COR-L47 (cell line): ENCODE data around the gene COL18A1.
"Not testable (repeated sequence)": the region's sequence is repeated elsewhere in the genome, so short reads cannot be mapped to it uniquely, and the experiment has no call there.

Experiments used
- DNase-seq: peaks from one replicate; lab custom pipeline; 2025; lab: John Stamatoyannopoulos, UW

The COL18A1 gene

DNA sequence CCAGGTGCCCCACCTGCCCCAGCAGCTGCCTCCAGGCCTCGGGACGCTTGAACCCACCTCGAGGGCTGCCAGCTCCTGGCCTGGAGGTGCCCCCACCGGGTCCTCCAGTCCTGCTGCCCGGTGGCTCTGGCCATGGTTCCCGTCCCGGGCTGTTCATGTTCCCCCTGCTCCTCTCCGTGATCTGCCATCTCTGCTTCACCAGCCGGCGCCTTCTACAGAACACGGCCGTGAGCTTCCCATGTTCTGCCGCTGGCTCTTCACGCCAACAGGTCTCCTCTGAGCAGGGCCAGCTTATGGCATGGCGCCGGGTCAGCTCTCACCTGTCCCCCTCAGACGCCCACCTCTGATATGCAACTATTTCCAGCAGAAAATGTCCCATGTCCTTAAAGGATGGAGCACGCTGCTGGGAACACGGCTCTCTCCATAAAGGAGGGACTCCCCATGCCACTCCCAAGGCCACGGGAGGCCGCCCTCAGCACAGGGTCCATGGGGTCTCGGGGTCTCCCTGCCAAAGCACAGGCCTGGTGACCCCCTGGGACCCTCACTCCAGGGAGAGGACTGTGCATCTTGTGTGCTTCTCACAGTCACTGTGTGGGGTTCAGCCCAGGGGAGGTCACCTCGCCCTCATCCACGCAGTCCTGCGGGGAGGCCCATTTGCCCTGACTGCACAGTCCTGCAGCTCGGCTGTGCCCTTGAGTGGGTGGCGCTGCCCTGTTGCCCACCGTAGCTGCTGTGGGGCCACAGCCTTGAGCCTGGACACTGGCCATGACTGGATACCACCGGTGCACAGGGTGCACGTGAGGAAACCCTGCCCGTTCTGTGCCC lies 36.7 kb downstream of the COL18A1 start:
- DNase-seq, result no peak

DNA sequence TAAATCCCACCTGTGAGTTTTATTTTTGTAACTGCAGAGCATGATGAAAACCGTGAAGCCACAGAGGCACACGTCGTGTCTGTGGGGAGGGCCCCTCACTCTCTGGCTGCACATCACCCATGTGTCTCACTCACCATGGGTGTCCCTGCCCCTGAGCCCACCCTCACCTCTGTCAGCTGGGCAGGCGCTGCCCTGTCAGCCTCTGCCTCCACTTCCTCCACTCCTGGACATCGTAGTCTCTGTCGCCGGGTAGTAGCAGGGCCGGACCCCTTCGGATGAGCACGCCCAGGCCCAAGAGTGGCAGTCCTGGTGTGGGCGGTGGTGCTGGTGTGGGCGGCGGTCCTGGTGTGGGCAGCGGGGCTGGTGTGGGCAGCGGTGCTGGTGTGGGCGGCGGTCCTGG lies 37.3 kb downstream of the COL18A1 start:
- no peak for DNase-seq

DNA sequence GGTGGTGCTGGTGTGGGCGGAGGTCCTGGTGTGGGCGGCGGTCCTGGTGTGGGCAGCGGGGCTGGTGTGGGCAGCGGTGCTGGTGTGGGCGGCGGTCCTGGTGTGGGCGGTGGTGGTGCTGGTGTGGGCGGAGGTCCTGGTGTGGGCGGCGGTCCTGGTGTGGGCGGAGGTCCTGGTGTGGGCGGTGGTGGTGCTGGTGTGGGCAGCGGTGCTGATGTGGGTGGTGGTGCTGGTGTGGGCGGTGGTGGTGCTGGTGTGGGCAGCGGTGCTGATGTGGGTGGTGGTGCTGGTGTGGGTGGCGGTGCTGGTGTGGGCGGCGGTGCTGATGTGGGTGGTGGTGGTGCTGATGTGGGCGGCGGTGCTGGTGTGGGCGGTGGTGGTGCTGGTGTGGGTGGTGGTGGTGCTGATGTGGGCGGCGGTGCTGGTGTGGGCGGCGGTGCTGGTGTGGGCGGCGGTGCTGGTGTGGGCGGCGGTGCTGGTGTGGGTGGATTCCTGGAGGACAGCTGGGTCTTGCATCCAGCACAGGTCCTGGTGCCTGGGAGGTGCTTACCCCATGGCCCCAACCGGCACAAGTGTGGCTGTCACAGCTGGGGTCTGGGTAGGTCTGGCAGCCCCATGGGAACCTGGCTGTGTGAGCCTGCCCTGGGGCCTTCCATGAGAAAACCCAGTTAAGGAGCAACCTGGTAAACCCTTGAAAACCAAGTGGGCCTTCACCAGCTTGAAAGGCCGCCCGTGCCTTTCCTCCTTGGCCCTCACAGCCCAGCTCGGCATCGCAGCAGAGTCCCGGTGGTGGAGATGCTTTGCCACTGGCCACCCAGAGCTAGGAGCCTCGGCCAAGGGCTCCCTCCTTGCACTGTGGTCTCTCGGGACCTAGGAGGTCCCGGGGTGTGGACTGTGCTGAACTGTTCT lies 38.0 kb downstream of the COL18A1 start:
- DNase-seq, result not testable (repeated sequence)

DNA sequence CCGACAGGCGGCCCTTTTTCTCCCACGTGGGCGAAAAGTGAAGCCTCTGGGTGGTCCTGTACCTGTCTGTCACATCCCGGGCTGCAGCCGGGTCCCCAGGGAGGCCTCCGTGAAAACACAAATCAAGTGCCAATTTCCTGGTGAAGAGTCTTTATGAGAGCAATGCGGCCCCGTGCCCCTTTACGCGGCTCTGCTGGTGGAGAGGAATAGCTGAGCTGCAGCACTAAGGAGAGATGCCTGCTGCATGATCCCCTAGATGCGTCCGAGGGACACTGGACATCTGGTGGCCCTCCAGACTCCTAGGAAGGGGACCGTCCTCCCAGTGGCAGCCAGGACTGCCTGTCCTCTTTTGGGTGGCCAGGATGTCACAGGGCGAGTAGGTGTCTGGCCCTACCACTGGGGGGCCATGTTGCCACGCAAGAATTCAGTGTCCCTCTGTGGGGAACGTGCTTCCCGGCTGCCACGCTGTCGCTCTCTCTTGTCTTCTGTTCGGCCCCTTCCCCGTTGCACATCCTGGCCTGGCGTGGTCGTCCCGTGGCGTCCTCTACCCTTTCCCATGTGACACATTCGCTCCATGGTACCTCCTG lies 38.7 kb downstream of the COL18A1 start:
- DNase-seq, result peak; percentile 50

DNA sequence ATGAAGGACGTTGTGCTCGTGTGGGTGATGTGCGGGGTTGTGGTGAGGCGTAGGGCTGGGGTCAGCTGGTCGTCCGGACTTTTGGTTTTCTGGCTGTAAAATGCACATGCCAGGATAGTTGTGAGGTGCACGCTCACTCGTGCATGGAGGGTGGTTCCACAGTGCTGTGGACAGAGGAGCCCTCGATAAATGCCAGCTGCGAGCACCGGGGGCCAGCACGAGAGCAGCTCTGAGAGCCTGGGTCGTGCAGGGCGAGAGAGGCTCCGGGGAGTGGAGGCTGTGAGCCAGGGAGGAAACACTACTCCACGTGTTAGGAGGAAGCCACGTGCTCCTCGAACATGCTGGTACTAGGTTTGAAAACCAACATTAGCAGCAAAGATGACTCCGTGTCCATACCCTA lies 39.4 kb downstream of the COL18A1 start:
- no peak for DNase-seq

DNA sequence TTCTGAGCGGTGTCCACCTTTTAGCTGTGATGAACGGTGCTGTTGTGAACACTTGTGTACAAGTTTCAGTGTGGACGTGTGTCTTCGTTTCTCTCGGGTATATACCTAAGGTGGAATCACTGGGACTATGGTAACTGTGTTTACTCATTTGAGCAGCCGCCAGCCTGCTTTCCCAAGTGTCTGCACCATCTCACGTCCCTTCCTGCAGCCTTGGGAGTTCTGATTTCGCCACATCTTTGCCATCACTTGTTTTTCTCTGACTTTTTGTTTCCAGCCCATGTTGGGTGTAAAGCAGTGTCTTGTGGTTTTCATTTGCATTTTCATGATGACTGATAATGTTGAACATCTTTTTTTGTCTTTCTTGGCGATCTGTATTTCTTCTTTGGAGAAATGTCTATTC lies 40.4 kb downstream of the COL18A1 start:
- DNase-seq, result no peak

DNA sequence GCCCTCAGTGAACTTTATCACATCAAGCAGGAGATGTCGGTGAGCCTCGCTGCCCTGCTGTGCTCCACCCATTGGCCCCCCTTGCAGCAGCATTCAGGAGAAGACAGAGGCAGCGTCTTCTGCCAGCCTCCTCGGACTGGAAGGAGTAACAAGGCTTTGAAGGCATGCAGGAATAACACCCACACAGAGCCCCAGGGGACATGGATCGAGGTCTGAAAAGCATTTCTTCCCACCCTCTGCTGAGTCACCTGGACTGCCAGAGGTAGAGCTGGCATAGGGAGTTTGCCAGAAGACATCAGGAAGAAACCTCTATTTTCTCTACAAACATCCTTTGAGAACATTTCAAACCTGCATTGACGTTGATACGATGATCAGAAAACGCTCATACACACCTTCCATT lies 42.9 kb downstream of the COL18A1 start:
- no peak for DNase-seq

DNA sequence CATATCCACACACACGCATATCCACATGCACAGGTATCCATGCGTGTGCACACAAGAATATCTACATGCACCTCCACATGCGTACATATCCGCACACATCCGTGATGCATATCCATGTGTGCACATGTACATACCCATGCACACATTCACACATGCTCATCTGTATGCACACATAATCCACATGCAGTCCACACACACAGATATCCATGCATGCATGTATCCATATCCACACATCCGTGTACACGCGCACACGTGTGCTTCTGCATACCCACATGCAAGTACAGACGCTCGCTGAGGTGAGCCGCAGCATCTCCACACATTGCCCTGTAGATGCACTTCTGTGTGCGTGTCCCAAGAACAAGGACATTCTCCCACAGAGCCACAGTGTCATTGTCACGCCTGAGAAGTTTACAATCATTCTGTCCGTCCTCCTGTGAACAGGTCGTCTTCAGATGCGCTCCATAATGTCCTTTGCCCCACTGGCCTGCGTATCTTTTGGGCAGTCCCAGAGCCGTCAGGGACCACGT lies 43.4 kb downstream of the COL18A1 start:
- DNase-seq, result no peak

DNA sequence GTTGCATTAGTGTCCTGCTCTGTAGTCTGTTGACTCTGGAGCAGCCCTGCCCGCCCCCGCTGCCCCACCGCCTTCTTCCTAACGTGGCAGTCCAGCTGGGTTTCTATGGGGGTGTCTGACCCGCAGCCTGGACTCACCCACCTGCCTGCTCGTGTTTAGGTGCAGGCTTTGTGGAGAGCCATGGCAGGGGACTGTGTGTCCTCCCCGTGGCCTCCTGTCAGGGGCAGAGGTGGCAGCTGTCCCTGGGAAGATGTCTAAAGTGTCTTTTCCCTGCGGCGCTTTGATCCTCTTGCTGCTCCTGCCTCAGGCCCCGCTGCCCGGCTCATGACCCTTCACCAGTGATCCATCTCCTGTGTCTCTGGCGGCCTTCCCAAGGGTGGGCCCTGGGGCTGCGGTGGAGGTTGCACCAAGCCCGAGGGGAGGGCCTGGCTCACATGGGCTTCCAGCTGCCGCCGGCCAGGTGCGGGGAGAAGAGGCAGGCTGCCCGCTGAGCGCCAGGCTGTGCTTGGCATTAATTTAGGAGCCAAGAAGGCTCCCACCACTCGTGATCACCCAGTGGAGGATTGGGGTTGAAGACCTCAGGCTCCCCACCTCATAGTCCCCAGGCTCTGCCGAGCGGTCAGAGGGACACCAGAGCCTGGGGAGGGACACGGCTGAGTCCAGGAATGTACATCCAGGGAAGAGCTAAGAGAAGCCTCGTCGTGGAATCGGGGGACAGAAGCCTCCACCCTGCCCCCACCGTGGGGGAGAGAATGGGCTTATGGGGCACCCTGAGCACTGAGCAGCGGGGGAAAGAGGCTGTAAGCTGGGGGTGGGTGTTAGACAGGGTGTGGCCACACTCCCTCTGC lies 44.1 kb downstream of the COL18A1 start:
- no peak for DNase-seq

DNA sequence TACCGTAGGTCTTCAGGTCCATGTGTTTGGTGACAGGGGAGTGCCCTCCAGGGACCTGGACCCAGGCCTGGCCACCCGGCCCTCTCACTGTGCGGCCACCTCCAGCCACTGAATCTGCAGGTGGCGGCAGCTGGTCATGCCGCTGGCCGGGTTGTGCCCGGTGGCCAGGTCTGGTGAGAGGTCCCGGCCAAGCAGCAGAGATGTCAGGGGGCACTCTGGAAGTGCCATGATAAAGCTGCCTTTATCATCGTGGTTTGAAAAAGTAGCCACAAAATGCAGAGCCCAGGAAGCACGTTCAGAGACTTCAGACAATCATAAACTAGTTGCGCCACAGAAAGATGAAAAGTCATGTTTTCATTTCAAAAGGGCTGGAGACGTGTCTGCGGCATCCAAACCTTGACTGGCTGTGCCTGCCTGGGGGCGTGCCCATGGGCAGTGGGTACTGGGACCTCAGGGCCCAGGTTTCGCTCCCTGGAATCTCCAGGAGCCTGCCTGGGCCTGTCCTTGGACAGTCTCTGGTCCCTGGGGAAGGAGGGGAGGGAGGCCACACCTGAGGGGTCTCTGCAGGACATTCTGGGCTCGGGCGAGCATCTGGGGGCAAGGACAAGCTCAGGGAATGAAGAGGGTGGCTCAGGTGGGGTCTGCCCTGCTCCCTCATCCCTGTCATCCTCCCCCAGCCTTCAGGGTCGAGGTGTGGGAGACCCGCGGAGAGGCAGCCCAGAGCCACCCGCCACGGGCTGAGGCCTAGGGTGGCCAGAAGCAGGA lies 44.9 kb downstream of the COL18A1 start:
- DNase-seq, result no peak

DNA sequence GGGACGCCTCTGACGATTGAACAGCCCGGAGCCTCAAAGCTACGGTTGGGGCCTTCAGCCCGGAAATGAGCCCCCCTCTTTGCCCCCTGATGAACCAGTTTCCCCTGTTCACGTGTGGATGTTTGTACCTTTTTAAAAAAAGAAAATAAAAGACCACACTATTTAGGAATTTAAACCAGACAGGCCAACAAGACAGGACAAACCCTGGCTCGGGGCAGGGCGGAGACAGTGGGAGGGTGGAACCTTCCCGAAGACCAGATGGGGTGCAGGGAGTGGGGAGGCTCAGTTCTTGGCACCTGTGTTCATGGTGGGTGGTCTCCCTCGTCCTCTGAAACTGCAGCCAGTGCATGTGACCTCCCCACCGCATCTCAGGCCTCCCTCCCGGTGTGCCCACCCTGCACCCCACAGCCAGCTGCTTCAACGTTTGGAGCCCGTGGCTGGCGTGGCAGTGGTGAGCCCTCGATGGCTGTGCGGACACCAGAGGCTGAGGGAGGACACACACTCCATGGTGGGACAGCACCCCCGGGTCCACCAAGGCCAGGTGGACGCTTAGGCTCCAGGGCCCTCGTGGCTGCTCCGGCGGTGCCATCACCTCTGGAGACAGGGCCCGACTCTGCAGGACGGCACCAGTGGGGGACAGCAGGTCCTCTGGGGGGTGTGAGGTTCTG lies 45.6 kb downstream of the COL18A1 start:
- no peak for DNase-seq

DNA sequence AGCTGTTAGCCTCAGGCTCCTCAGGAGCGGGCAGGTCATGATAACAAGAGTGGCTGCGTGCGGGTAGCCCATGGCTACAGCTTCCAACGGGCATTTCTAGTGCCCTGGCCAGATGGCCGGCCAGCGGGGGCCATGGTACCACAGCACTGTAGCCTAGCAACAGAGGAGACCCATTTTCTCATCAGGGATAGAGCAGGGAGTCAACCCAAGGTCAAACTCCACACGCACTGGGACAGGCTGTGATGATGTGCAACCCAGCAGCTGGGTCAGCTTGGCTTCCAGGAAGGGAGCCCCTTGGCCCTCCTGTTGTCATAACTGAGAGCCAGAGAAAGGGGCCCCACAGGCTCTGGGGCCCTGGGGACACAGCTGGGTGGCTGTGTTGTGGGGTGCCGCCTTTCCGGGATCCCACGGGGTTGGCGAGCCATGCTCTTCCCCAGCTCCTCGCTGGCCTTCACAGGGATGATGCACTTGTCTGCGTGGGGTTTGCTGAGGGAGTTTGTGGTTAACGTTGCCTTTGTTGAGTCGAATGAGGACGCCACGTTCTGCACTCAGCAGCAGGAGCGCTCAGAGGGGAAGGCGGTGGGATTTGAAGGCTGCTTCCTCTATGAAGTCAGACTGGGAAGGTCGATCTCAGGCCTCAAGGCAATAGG lies 46.3 kb downstream of the COL18A1 start:
- DNase-seq, result no peak

DNA sequence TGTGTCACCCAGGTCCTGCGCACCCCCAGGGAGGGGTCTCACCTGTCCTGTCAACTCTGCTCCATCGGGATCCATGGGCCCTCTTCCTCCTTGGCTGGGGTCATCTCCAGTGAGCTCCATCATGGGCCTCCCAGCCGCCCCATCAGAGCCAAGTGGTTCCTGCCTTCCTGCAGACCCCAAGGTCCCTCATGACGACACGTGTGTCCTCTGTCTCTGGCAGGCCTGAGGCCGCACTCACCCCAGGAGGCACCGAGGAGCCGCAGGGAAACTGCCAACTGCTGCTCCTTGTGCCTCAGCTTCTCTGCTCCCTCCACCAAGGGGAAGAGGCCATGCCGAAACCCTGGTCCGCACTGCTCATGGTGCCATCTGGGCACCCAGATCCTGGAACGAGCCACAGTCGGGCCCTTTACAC lies 46.8 kb downstream of the COL18A1 start:
- DNase-seq, result no peak

DNA sequence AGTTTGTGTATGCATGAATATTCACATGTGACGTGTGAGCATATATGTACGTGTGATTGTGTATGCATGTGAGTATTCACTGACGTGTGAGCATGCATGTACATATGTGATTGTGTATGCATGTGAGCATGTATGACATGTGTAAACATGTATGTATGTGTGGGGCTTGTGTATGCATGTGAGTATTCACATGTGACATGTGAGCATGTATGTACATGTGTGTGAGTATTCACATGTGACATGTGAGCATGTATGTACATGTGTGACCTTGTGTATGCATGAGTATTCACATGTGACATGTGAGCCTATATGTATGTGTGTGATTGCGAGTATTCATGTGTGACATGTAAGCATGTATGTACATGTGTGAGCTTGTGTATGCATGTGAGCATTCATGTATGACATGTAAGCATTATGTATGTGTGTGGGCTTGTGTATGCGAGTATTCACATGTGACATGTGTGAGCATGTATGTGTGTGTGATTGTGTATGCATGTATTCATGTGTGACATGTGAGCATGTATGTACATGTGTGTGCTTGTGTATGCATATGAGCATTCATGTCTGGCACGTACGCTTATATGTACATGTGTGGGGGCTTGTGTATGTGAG lies 47.8 kb downstream of the COL18A1 start:
- no peak for DNase-seq

DNA sequence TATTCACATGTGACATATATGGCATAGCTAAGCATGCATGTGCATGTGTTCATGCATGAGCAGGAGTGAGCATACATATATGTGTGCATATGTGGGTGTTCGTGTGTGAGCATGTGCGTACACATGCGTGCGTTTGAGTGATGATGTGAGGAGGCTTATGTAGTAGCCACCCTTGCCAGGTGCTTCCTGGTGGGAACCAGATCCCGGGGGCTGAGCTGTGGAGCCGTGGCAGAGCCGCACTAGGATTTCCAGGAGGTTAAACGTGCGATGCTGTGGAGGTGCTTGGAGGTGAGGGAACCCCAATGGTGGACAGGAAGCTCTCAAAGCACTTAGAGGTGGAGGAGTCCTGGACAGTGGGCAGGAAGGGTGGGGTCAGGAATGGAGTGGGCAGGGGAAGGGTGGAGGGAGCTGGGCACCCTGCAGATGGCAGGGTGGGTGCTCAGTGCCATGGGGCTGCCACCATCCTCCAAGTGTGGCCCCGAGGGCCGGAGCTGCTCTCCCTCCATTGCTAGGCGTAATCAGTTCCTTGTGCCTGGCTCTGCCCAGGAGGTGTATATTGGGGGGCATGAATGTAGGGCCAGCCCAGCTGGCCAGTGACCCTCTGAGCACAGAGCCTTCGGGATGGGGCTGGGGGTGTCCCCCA lies 48.5 kb downstream of the COL18A1 start:
- no peak for DNase-seq

DNA sequence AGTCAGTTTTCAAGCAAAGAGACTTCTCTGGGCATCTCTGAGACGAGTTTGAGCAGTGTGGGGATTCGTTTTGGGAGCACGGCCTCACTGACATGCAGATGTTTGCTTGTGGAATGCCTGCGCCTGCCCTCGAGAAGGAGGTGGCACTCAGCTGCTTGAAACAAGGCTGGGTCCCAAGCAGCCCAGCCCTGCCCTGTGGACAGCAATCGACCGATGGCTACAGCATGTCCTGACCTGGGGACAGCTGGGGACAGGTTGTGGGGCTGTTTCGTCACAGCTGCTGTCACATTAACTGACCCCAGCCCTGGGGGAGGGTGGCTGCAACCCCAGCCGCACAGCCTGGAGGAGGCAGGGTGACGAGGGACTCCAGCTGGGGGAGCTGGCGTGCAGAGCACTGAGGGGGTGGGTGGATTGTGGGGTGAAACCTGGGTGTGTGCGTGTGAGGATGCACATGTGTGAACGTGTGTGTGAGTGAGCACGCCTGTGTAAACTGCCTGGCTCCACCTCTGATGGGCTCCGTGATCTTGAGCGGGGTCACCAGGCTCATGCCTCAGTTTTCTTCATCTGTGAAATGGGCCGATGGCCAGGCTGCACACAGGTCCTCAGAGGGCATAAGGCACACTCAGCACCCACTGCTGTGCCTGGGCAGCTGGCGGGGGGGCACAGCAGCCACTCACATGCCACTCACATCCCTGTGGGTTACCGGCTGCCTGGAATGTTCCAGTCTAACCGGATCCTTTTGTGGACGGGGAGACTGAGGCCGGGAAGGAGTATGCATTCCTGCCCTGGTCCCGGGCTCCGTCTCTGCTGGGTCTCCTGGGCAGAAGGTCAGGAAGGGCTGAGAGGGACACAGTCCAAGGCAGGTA lies 49.3 kb downstream of the COL18A1 start:
- no peak for DNase-seq

DNA sequence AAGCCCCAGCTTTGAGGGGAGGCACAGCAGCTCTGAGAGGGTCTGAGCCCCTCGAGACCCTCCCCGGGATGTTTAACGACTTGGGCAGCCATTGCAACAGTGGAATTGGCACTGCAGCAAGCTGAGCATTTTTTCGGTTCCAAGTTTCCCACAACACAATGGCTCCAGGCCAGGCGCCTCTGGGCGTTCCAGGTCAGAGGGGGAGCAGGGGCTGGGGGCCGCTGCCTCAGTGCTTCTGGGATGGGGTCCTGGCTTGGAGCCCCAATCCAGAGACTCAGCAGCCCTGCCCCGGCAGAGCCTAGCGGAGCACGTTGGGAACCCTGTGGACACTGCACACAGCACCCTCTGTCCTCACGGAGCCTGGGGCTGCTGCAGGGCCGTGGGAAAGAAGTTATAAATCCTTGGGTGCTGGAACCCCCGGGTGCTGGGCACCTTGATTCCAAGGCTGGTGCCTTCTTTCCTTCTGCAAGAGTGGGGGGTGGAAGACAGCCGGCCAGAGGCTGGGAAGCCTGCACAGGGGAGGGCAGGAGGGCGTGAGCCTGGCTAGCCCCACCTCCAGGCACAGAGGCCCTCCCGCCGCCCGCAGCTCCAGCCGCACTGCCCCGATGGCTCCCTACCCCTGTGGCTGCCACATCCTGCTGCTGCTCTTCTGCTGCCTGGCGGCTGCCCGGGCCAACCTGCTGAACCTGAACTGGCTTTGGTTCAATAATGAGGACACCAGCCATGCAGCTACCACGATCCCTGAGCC lies 50.1 kb downstream of the COL18A1 start:
- peak; percentile 29 for DNase-seq
